Measurements from ENCODE around the gene OR9Q1.
"Not testable (repeated sequence)": the region's sequence is repeated elsewhere in the genome, so short reads cannot be mapped to it uniquely, and the experiment has no call there.

The OR9Q1 gene

GRCh38 chr11:58204042-58204441, 180.4 kb downstream of the OR9Q1 start, which contains the start of gene OR1S2:
Gene OR1S2, minus strand, starts transcription at chr11:58204142. Its CDS starts 0 bp downstream, at chr11:58204142.
- no peak for DNase-seq
- Histone ChIP-seq H3K4me1 (no peaks in the 10 kb centered on the region), H3K27me3 (no peaks in the 10 kb centered on the region), H3K4me3 (ENCODE audit: low read depth, low read length) (no peak within 1 kb of the TSS), H3K36me3 (no peaks in the 10 kb centered on the region), H3K9me3 (no peaks in the 10 kb centered on the region)
- TF ChIP-seq CTCF (IDR thresholded peaks at IDR 0.05; ENCODE audit: low read depth, low read length), result no peak

GRCh38 chr11:58212420-58212819, 188.7 kb downstream of the OR9Q1 start, which contains the start of gene OR1S1:
Gene OR1S1, plus strand, starts transcription at chr11:58212720.
- not testable (repeated sequence) for DNase-seq; H3K4me1 ChIP-seq; H3K36me3 ChIP-seq; H3K27me3 ChIP-seq; H3K4me3 ChIP-seq (ENCODE audit: low read depth, low read length); H3K9me3 ChIP-seq

- DNase-seq, result no peak
- no peak for TF ChIP-seq CTCF (IDR thresholded peaks at IDR 0.05; ENCODE audit: low read depth, low read length)
- H3K4me1 ChIP-seq, result no peaks in the 10 kb centered on the region
Observed at GRCh38 chr11:58216476-58216875, 192.8 kb downstream of the OR9Q1 start.

GRCh38 chr11:58222721-58223120, 199.0 kb downstream of the OR9Q1 start:
- no peak for DNase-seq
- H3K27me3 ChIP-seq, result no peaks in the 10 kb centered on the region

More at GRCh38 chr11:58216476-58216875, 192.8 kb downstream of the OR9Q1 start:
- Histone ChIP-seq H3K27me3 (no peaks in the 10 kb centered on the region), H3K36me3 (no peaks in the 10 kb centered on the region), H3K4me3 (ENCODE audit: low read depth, low read length) (no peak overlapping the region), H3K9me3 (no peaks in the 10 kb centered on the region)

GRCh38 chr11:58227956-58228615, 204.4 kb downstream of the OR9Q1 start:
- TF ChIP-seq CTCF (IDR thresholded peaks at IDR 0.05; ENCODE audit: low read depth, low read length), result no peak
- Histone ChIP-seq H3K9me3 (no peaks in the 10 kb centered on the region), H3K36me3 (no peaks in the 10 kb centered on the region), H3K27me3 (no peaks in the 10 kb centered on the region), H3K4me3 (ENCODE audit: low read depth, low read length) (no peak overlapping the region), H3K4me1 (no peaks in the 10 kb centered on the region)
- DNase-seq, result no peak

More at GRCh38 chr11:58222721-58223120, 199.0 kb downstream of the OR9Q1 start:
- H3K4me3 ChIP-seq (ENCODE audit: low read depth, low read length), result no peak overlapping the region
- H3K4me1 ChIP-seq, result no peaks in the 10 kb centered on the region
- TF ChIP-seq CTCF (IDR thresholded peaks at IDR 0.05; ENCODE audit: low read depth, low read length), result no peak
- H3K36me3 ChIP-seq, result no peaks in the 10 kb centered on the region
- no peaks in the 10 kb centered on the region for H3K9me3 ChIP-seq
